ENCODE measurements around the gene TMSB15C. TPM values are rescaled to one million over a fixed set of nuclear protein-coding genes. Genes with fewer than 3 reads are reported as not detected.

TMSB15C gene
- total and polyA plus RNA-seq, 2 experiments from 2014 or later = 0.95 to 7.5 TPM

DNA sequence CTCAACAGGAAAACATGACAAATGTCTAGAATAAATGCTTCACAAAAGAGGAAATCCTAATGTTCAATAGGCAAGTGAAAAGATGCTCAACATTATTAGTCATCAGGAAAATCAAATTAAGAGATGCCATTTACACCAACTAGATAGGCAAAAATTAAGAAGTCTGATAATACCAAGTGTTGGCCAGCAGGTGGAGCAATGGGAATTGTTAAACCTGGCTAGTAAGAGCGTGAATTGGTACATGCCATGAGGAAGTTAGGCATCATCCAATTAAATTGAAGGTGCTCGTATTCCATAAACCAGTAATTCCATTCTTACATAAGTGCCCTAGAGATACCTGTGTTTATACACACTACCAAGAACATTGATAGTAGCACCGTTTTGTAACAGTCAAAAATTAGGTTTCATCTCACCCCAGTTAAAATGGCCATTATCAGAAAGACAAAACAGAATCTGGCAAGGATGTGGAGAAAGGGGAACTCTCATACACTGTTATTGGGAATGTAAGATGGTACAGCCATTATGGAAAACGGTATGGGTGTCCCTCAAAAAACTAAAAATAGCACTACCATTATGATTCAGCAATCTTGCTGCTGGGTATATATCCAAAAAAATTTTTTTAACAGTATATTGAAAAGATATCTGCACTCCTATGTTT lies 22.2 kb upstream of the TMSB15C start:
- H3K36me3 ChIP-seq (replicated peaks; ENCODE audit: insufficient read depth, low read depth) = no peaks in the 10 kb centered on the region
- H3K4me2 ChIP-seq = no peak overlapping the region
- peak; percentile 72 for DNase-seq (ENCODE audit: low spot score)
- no peaks in the 10 kb centered on the region for H3K9me2 ChIP-seq (replicated peaks; ENCODE audit: insufficient read depth)
- H3K4me3 ChIP-seq = no peak overlapping the region
- H3K27ac ChIP-seq = no peak overlapping the region
- H3K27me3 ChIP-seq = no peaks in the 10 kb centered on the region
- TF ChIP-seq EZH2 (IDR thresholded peaks at IDR 0.05; ENCODE audit: borderline replicate concordance) (no peak), EZH2phosphoT487 (IDR thresholded peaks at IDR 0.05; ENCODE audit: low read depth, severe bottlenecking, unreplicated experiment) (no peak)
- TF ChIP-seq, protein P1, sequence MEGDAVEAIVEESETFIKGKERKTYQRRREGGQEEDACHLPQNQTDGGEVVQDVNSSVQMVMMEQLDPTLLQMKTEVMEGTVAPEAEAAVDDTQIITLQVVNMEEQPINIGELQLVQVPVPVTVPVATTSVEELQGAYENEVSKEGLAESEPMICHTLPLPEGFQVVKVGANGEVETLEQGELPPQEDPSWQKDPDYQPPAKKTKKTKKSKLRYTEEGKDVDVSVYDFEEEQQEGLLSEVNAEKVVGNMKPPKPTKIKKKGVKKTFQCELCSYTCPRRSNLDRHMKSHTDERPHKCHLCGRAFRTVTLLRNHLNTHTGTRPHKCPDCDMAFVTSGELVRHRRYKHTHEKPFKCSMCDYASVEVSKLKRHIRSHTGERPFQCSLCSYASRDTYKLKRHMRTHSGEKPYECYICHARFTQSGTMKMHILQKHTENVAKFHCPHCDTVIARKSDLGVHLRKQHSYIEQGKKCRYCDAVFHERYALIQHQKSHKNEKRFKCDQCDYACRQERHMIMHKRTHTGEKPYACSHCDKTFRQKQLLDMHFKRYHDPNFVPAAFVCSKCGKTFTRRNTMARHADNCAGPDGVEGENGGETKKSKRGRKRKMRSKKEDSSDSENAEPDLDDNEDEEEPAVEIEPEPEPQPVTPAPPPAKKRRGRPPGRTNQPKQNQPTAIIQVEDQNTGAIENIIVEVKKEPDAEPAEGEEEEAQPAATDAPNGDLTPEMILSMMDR (IDR thresholded peaks at IDR 0.05; ENCODE audit: poor library complexity) = peak; percentile 56
- no peaks in the 10 kb centered on the region for H3K79me2 ChIP-seq
- H3K4me1 ChIP-seq (ENCODE audit: insufficient read depth) = no peaks in the 10 kb centered on the region
- no peak overlapping the region for H2AFZ ChIP-seq
- 12% methylated on average over 4 of the region's 4 CpGs for WGBS (ENCODE audit: low lambda C conversion rate, missing lambda C conversion rate)
- H4K20me1 ChIP-seq (ENCODE audit: insufficient read depth, poor library complexity, severe bottlenecking) = no peaks in the 10 kb centered on the region
- no peaks in the 10 kb centered on the region for H3K9me3 ChIP-seq (ENCODE audit: low read depth)

DNA sequence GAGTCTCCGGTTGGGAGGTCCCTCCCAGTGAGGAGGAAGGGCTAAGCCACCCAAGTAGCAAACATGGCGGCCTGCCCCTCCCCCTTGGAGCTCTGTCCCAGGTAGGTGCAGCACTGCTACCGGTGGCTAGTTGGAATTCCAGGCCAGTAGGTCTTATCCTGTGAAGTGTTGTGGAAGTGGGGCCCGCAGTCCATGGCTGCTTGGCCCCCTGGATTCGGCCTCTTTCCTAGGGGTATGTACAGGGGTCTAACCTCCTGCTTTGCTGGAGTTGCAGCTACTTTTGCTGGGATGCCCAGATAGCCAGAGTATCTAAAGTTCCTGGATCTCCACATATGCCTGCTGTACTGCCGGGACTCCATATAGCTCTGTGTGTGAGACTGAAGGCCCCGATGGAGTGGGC lies 9.9 kb upstream of the TMSB15C start:
- 74% methylated on average over 7 of the region's 7 CpGs for WGBS (ENCODE audit: low lambda C conversion rate, missing lambda C conversion rate)
- Histone ChIP-seq H3K9me2 (replicated peaks; ENCODE audit: insufficient read depth) (no peaks in the 10 kb centered on the region), H2AFZ (no peak overlapping the region), H3K79me2 (no peaks in the 10 kb centered on the region), H3K27me3 (no peaks in the 10 kb centered on the region), H3K4me2 (no peak overlapping the region), H4K20me1 (ENCODE audit: insufficient read depth, poor library complexity, severe bottlenecking) (no peaks in the 10 kb centered on the region), H3K9me3 (ENCODE audit: low read depth) (no peaks in the 10 kb centered on the region), H3K27ac (no peak overlapping the region), H3K4me3 (no peak overlapping the region), H3K36me3 (replicated peaks; ENCODE audit: insufficient read depth, low read depth) (no peaks in the 10 kb centered on the region), H3K4me1 (ENCODE audit: insufficient read depth) (no peaks in the 10 kb centered on the region)
- no peak for DNase-seq (ENCODE audit: low spot score)
- TF ChIP-seq, protein P1 (IDR thresholded peaks at IDR 0.05; ENCODE audit: poor library complexity) = no peak
- TF ChIP-seq EZH2 (IDR thresholded peaks at IDR 0.05; ENCODE audit: borderline replicate concordance) (no peak), EZH2phosphoT487 (IDR thresholded peaks at IDR 0.05; ENCODE audit: low read depth, severe bottlenecking, unreplicated experiment) (no peak)

DNA sequence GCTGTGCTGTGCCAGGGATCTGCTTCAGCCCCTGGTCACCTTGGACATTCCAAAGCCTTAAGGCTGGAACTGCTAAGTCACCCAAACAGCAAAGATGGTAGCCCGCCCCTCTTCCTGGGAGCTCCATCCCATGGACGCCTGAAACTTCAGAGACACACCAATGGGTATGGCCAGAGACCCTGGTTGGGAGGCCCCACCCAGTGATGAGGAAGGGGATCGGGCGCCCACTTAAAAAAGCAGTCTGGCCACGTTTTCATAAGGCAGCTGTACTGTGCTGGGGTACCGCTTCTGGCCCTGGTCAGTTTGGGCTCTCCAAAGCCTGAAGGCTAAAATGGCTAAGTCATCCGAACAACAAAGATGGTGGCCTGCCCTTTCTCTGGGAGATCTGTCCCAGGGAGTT lies 9.4 kb upstream of the TMSB15C start:
- no peak for DNase-seq (ENCODE audit: low spot score)
- Histone ChIP-seq H3K27ac (no peak overlapping the region), H3K4me2 (no peak overlapping the region), H3K9me2 (replicated peaks; ENCODE audit: insufficient read depth) (no peaks in the 10 kb centered on the region), H3K4me3 (no peak overlapping the region), H3K36me3 (replicated peaks; ENCODE audit: insufficient read depth, low read depth) (no peaks in the 10 kb centered on the region), H3K9me3 (ENCODE audit: low read depth) (no peaks in the 10 kb centered on the region), H4K20me1 (ENCODE audit: insufficient read depth, poor library complexity, severe bottlenecking) (no peaks in the 10 kb centered on the region), H3K79me2 (no peaks in the 10 kb centered on the region), H3K4me1 (ENCODE audit: insufficient read depth) (no peaks in the 10 kb centered on the region), H2AFZ (no peak overlapping the region), H3K27me3 (no peaks in the 10 kb centered on the region)
- 83% methylated on average over 7 of the region's 7 CpGs for WGBS (ENCODE audit: low lambda C conversion rate, missing lambda C conversion rate)
- TF ChIP-seq, protein P1 (IDR thresholded peaks at IDR 0.05; ENCODE audit: poor library complexity) = no peak
- TF ChIP-seq EZH2 (IDR thresholded peaks at IDR 0.05; ENCODE audit: borderline replicate concordance) (no peak), EZH2phosphoT487 (IDR thresholded peaks at IDR 0.05; ENCODE audit: low read depth, severe bottlenecking, unreplicated experiment) (no peak)

All from hepatocyte (in vitro differentiated cells).